Measurements from ENCODE around the gene ABR. TPM values are rescaled to one million over a fixed set of nuclear protein-coding genes. Genes with fewer than 3 reads are reported as not detected.

The ABR gene
- total and polyA plus RNA-seq, 2 of the 8 experiments (the other 6 are each of a cell fraction or from before 2014, with no cell fraction given) = 44.8 to 47.2 TPM

GRCh38 chr17:1069847-1070246 lies 109.9 kb downstream of the ABR start:
- Histone ChIP-seq H4K91ac (replicated peaks; ENCODE audit: insufficient read length, low read length) (no peak overlapping the region), H4K5ac (ENCODE audit: insufficient read length, low read depth, low read length) (no peak overlapping the region), H3K79me1 (ENCODE audit: low read depth, low read length) (no peaks in the 10 kb centered on the region), H3K79me2 (ENCODE audit: control insufficient read depth in 1 of 2, insufficient read depth in 2 of 2, low read length in 2 of 2) (no peaks in the 10 kb centered on the region), H3K36me3 (ENCODE audit: control insufficient read depth in 2 of 4, insufficient read depth in 4 of 4, low read length in 3 of 4) (peaks cover 0 to 5% (median 2%) of the 10 kb centered on the region in 4 experiments; a peak in 5 of 8 replicates), H3K9ac (replicated peaks in 1 of 4; ENCODE audit: extremely low read depth in 1 of 4, low read depth in 3 of 4, low read length in 3 of 4) (no peak overlapping the region), H3K56ac (replicated peaks; ENCODE audit: insufficient read length, low read depth, low read length) (no peak overlapping the region), H3K23ac (ENCODE audit: insufficient read length) (no peak overlapping the region), H3K23me2 (ENCODE audit: low read depth, low read length) (no peaks in the 10 kb centered on the region), H3K27ac (ENCODE audit: low read depth, low read length) (no peak overlapping the region), H4K20me1 (replicated peaks in 1 of 2; ENCODE audit: control insufficient read depth in 1 of 2, insufficient read depth in 2 of 2, low read length in 2 of 2) (no peaks in the 10 kb centered on the region), H3K4ac (replicated peaks; ENCODE audit: insufficient read length, low read depth, low read length) (no peak overlapping the region), H3K18ac (ENCODE audit: extremely low read depth, low read length) (no peak overlapping the region), H2BK15ac (ENCODE audit: low read length) (no peak overlapping the region), H2BK12ac (ENCODE audit: low read depth, low read length) (no peak overlapping the region), H2AK5ac (ENCODE audit: low read depth, low read length) (no peak overlapping the region), H3K9me3 (ENCODE audit: insufficient read depth in 2 of 2, low read depth in 1 of 2, low read length in 1 of 2) (no peaks in the 10 kb centered on the region), H3K14ac (ENCODE audit: insufficient read length) (no peak overlapping the region), H4K8ac (ENCODE audit: extremely low read depth, insufficient read depth, low read length) (no peak overlapping the region), H3K27me3 (replicated peaks in 1 of 4; ENCODE audit: control insufficient read depth in 3 of 4, extremely low read depth in 1 of 4, insufficient read depth in 3 of 4, low read length in 3 of 4) (no peaks in the 10 kb centered on the region), H2BK5ac (ENCODE audit: low read depth, low read length) (no peak overlapping the region), H2AFZ (ENCODE audit: low read length) (no peak overlapping the region), H3K4me1 (replicated peaks in 1 of 4; ENCODE audit: control insufficient read depth in 3 of 4, insufficient read depth in 4 of 4, low read length in 3 of 4) (peaks cover 0 to 4% (median 0%) of the 10 kb centered on the region in 4 experiments; a peak in 2 of 7 replicates), H2BK120ac (replicated peaks; ENCODE audit: low read depth, low read length) (no peak overlapping the region), H3K4me2 (ENCODE audit: insufficient read depth in 1 of 2, low read depth in 2 of 2, low read length in 2 of 2) (no peak overlapping the region), H3K4me3 (ENCODE audit: extremely low read depth in 1 of 4, insufficient read depth in 2 of 4, low read depth in 3 of 4, low read length in 4 of 4) (no peak overlapping the region), H2BK20ac (ENCODE audit: low read length) (no peak overlapping the region)
- FAIRE-seq = no peak
- no peak for DNase-seq (ENCODE audit: low read depth in 1 of 2, low spot score in 2 of 2)
- POLR2A ChIA-PET (ENCODE audit: partially characterized antibody) = no interaction called here
- CTCF ChIA-PET (ENCODE audit: partially characterized antibody) = no interaction called here
- WGBS, 2 experiments (ENCODE audit: extremely low coverage in 1 of 2, insufficient coverage in 1 of 2, insufficient read length in 1 of 2, insufficient replicate concordance in 2 of 2, low coverage in 1 of 2, low lambda C conversion rate in 2 of 2, missing lambda C conversion rate in 1 of 2) = 98% methylated on average over 10 of the region's 21 CpGs; no CpG with 5 or more reads in 1 of the 2 experiments
- TF ChIP-seq RBBP5 (IDR thresholded peaks at IDR 0.05; ENCODE audit: borderline replicate concordance, low read depth, low read length) = no peak
- no peak for TF ChIP-seq TAF7 (optimal IDR thresholded peaks at IDR 0.05; ENCODE audit: borderline replicate concordance, low read depth, low read length)
- no peak for TF ChIP-seq JUN (IDR thresholded peaks at IDR 0.05; ENCODE audit: low read depth, low read length)
- TF ChIP-seq CTBP2 (IDR thresholded peaks at IDR 0.05; ENCODE audit: borderline replicate concordance, insufficient read depth, insufficient read length, low read length) = no peak
- no peak for TF ChIP-seq RFX5 (IDR thresholded peaks at IDR 0.05; ENCODE audit: borderline replicate concordance, low read depth, low read length)
- no peak for TF ChIP-seq KDM5A (IDR thresholded peaks at IDR 0.05; ENCODE audit: low read length)
- TF ChIP-seq HDAC2 (IDR thresholded peaks at IDR 0.05; ENCODE audit: borderline replicate concordance in 1 of 2, low read depth in 2 of 2, low read length in 2 of 2) = no peak
- TF ChIP-seq TCF12 (IDR thresholded peaks at IDR 0.05; ENCODE audit: low read depth, low read length) = no peak
- no peak for TF ChIP-seq CHD1 (IDR thresholded peaks at IDR 0.05; ENCODE audit: low read depth, low read length)
